HG03025 (cell line): ENCODE measurements around the gene EHMT1.
"Not testable (repeated sequence)": the region's sequence is repeated elsewhere in the genome, so short reads cannot be mapped to it uniquely, and the experiment has no call there.

Experiments used
- ATAC-seq: cut with Tn5 transposase; IDR thresholded peaks from one replicate; pipeline ENCODE4 v1.9.1; 2021; ENCODE audit warnings: mild to moderate bottlenecking, moderate library complexity; ENCODE audit not compliant: unreplicated experiment, low FRiP score

EHMT1 gene

DNA sequence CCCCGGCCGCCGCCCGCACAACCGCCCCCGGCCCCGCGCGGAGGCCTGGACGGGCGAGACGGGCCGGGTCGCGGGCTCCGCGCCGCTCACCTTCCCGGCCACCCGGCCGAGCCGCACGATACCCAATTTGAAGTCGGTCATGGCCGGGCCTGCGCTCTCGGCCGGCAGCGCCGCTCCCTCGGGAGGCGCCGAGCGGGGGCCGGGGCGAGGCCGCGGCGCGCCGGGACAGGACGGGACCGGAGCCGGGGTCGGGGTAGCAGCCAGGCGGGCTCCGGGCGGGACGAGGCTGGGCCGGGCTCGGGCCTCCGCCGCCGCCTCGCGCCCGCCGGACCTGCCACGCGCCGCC lies 28.7 kb upstream of the EHMT1 start:
- ATAC-seq: no peak

DNA sequence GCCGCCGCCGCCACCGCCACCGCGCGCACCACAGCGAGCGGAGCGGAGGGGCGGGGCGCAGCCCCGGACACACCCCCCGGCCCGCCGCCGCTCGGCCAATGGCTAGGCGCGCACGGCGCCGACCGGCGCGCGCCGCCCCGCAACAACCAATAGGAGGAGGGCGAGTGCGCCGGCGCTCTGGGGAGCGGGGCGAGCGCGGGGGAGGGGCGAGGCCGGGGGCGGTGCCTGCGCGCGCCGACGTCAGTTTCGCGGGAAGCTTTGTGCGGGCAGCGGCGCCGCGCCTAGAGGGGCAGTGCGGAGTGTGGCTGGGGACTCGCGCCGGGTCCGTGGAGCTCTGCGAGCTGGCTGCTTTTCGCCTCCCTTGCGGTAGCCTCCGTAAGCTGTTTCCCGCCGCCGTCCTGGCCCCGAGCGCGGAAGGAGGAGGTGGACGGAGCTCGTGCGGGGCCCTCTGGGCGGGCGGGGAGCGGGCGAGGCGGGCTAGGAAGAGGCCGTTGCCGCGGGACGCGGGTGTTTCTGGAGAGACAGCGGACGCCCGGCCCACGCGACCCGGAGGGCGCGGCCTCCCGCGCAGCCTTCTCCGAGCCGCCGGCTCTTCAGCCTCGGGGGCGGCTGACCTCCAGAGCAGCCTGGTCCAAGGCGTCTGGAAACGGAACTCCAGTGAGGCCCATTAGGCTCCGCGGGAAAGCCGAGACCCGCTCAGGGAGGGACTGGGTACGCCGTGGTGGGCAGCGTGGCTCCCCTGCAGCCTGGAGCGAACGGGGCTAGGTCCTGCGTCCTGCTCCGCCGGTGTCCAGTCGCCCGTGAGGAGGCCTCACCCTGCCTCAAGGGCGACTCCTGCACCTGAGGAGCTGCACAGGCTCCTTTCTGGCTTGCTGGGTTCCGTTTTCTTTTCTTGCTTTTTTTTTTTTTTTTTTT lies 28.1 kb upstream of the EHMT1 start, which contains the start of gene ZMYND19:
Gene ZMYND19, minus strand, starts transcription at position 44 of the 915 bp plus-strand sequence. CDS start 249 bp downstream, outside the sequence.
- peak; percentile 76 for ATAC-seq

DNA sequence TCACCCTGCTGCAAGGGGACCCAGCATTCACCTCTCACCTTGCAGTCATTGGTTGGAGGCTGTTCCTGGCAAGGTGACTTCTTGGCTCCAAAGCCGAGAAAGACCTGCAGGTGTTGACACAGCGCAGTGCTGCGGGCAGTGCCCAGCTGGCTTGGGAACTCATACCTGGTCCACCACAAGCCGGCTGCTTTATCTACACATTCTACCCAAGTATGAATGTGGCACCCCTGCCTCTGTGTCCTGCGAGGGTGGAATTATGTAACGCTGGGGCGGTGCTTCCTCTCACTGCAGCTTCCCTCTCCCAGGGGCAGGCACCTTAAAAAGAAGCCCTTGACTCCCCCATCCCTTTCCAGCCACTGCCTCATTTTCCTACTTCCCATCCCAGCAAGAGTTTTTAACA lies 26.0 kb upstream of the EHMT1 start:
- ATAC-seq: no peak

DNA sequence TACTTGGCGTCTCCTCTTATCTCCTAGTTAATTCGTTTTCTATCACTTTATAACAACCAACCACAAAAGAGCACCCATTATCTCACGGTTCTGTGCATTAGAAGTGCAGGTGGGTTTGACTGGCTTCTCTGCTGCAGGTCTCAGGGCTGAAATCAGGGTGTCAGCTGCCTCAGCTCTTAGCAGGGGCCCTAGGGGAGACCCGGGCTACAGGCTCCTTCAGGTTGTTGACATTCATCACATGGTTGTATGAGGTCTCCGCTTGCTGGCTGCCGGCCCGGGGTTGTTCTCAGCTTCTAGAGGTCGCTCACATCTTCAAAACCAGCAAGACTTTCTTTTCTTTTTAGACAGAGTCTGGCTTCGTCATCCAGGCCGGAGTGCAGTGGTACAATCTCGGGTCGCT lies 25.6 kb upstream of the EHMT1 start:
- no peak for ATAC-seq

DNA sequence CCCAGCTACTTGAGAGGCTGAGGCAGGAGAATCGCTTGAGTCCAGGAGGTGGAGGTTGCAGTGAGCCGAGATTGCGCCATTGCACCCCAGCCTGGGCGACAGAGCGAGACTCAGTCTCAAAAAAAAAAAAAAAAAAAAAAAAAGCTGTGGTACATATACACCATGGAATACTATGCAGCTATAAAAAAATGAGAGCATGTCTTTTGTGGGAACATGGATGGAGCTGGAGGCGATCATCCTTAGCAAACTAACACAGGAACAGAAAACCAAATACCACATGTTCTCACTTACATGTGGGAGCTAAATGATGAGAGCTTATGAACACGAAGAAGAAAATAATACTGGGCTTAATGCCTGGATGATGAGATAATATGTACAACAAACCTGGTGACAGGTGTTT lies 22.2 kb upstream of the EHMT1 start:
- ATAC-seq: not testable (repeated sequence)

DNA sequence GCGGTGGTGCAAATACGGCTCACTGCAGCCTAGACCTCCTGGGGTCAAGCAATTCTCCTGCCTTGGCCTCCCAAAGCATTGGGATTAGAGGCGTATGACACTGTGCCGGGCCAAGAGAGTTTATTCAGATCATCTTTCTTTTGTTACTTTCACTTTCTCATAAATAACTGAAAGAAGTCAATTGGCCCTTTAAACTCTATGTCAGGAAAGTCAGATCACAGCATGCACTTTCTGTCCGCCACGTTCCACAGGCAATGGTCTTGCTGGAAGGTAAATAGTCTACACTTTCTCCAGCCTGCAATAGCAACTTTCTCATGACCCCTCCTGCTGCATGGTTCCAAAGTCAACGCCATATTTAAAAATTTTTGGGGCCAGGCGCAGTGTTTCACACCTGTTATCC lies 19.9 kb upstream of the EHMT1 start:
- ATAC-seq: no peak

DNA sequence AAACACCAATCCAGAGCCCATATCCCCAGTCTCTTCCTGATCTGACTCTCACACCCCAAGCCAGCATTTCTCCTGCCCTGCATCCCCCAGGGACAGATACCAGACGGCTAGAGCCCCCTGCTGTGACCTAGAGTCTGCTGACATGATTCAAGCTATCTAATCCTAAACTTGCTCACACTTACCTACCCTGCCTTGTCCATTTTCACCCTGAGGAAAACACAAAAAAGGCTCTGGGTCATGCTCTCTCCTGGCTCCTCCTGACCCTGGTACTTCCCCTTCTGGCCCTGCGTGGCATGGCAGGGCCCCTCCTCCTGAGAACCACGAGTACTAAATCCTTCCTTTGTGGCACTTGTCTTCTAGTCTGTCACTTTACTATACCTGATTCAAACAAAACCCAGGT lies 16.1 kb upstream of the EHMT1 start:
- ATAC-seq: no peak

DNA sequence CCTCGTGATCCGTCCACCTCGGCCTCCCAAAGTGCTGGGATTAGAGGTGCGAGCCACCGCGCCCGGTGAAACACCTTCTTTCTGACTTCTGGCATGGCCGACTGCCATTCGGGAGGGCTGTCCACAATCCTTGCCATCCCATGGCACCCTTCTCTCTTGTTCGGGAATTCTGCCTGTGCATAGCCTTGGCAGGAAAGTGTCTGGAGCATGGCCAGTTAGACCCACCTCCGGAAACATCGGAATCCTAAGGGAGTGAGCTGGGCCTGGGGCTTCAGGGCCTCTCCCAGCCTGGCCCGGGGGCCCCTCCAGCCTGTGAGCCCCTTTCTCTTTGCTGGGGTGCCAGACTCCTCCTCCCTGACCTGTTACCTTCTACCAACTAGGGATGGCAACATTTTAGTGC lies 14.9 kb upstream of the EHMT1 start:
- no peak for ATAC-seq

DNA sequence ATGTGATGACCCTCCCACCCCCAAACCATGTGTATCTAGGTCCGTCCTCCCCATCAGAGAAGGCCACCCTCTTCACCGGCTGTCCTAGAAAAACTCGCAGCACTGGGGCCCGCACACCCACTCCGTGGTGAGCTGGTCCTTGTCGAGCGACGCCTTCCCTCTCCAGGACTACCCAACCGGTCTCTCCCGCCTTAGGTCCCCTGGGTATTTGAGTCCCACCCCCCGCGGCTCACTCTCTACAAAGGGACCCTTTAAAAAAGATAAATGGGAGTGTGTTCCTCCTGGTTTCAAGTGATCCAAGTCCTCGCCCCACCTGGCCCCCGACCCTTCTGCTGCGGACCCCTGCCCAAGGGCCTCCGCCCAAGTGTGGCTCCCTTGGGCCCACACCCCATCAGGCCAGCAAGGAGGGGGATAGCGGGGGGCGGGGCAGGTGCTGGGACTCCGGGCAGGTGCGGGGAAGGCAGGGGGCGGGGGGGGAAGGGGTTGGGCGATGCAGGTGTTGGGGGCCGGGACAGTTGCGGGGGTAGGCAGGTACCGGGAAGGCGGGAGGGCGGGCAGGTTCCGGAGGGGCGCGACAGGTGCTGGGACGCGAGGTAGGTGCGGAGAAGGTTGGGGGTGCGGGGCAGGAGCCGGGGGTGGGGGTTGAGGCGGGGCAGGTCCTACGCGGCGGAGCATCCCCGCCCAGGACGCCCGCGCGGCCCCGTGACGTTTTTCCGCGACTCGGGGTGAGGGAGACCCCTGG lies 14.3 kb upstream of the EHMT1 start:
- no peak for ATAC-seq

DNA sequence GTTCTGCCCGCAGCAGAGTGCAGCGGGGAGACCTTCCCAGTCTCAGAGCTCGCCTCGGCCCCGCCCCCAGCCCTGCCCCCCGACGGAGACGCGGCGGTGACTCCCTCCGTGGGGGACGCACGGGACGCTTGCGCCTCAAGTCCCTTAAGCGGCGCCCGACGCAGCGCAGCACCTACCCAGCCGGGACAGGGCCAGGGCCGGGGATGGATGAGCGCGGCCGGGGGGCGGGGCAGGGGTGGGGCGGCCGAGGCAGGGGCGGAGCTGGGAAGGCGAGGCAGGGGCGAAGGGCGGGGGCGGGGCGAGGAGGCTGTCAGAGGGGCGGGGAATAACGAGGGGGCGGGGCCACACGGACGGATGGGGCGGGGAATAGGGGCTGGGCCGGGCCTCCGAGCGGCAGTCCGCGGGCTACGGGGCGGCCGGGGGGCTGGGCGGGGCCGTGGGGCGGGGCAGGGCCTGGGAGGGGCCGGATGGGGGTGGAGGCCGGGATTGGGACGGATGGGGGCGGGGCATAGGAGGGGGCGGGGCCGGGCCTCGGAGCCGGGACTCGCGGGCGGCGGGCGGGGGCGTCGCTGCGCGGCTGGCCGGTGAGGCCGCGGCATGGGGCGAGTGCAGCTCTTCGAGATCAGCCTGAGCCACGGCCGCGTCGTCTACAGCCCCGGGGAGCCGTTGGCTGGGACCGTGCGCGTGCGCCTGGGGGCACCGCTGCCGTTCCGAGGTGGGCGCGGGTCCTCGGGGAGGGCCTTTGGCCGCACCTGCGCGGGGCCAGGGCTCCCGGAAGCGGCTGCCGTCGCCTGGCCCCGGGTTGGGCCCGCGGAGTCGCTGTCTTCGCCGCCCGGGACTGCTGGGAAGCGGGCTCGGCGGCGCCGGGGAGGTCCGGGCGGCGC lies 13.4 kb upstream of the EHMT1 start, which contains the start of gene ARRDC1:
Gene ARRDC1, plus strand, starts transcription at position 566 of the 884 bp plus-strand sequence. Its CDS starts 32 bp downstream, at position 598.
- ATAC-seq: peak; percentile 63

DNA sequence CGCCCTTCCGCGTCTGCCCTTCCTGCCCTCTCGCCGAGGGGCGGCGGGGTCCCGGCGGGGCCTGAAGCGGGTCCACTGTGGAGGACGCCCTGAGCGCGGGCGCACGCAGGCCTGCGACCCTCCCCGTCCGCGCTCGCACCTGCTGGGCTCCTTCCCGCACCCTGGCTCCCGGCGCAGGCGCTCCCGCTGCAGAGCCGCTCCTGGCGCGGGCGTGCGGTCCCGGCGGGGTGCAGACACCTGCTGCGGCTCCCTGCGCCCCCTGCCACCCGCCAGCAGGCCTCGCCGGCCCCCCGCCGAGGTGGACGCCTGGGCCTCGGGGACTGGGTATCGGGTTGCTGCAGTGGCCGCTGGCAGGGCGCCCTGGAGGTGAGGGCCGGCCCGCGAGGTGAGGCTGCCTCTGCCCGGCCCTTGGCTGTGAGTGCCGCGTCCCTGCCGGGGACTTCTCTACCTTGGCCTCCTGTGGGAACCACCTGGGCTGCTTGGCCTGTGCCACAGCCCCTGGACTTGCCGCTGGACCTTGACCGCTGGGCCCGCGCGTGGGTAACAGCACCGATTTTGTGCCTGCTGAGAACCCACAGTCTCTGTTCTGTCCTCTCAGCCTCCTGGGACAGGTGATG lies 12.7 kb upstream of the EHMT1 start:
- ATAC-seq: peak; percentile 24

DNA sequence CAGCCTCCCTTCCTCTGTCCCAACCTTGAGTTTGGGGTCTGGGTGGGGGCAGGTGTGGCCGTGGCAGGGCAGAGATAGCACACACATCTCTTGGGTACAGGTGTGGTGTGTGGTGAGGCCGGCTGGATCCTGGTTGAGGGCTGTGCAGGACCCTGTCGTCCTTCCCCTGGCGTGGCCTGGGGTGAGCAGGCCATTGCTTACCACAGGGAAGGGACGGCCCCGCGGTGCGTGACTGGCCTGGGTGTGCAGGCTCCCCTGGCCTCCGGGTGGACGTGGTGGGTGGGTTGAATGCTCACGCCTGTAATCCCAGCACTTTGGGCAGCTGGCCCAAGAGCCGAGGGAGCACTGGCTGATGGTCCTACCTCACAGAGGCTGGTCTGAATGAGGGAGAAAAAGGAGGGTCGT lies 12.1 kb upstream of the EHMT1 start:
- ATAC-seq: no peak

DNA sequence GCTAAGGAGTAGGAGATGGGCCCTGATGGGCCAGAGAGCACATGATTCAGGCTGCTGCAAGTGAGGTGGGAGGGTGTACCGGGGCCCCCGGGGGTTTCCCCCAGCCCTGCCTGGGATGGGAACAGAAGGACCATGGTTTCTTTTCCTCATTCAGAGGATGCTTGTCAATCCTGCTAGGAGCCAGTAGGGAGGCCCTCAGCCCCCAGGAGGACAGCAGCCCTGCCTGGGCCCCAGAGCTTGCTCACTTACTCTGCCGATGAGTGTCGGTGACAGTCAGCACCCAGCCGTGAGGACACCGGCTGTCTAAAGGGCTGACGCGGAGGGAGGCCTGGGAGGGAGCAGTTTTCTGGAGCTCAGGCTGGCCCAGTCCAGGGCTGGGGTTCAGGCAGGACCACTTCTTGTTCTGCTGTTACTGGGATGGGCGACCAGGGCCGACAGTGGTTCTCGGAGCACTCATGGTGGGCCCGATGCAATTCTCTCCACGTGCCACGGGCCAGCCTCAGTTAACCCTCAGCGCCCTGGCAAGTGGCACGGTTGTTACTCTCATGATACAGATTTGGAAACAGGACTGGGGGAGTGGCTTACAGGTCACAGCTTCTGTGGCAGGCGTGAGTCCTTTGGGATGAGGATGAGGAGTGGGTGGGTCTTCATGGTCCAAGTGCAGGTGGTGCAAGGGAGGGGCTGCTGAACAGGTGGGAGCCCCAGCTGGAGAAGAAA lies 11.5 kb upstream of the EHMT1 start:
- no peak for ATAC-seq

DNA sequence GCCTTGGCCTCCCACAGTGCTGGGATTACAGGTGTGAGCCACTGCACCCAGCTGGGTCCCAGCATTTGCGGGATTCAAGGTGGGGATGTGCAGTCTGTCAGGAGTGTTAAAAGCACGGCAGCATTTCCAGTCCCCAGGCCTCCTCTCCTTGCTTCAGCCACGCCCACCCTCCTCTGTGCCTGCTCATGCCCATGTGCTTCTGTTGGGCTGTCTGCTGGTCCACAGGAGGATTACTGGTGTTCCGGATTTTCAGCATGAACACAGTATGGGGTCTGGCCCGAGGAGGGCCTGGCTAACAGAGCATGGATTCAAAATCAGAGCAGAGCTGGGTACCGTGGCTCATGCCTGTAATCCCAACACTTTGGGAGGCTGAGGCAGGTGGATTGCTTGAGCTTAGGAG lies 7.9 kb upstream of the EHMT1 start:
- ATAC-seq: no peak

DNA sequence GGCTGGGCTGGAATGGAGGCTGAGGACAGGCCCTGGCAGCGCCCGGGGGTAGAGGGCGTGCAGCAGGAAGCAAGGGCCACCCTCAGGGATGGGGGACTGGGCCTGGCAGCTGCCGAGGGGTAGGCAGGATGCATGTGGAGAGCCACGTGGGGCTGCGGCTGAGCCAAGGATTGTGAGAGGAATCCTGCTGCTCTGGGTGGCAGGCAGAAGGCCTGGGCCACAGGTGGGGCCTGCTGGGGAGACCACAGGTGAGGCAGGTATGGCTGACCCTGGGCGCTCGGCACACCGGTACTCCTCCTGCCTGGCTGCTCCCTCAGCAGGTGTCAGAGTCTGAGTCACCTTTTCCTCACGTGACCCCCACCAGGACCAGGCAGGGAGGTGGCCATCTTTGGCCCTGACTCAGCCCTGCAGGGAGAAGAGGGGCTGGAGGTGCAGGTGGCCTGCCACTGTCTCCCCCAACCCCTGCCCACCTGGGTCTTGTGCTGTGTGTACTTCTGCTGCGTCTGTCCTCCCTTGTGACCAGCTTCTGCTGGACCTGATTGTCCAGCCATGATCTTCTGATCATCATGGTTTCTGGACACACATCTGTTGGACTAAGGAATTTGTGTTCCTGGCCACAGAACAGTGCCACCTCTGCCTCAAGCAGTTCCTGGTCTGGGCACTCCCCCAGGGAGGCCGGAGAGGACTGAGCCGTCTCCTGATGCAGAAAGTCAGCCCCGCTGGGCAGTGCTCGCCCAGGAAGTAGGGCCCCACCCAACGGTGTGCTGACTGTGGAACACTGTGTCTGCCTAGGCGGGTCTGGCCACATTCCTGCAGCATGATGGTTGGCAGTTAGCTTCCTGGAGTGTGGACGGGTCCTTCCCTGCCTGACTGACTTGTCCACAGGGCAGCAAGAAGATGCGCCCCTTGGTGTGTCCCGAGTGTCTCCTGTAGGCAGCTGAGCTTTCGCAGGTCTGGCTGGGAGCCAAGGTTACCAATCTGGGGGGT lies 6.9 kb upstream of the EHMT1 start:
- ATAC-seq: no peak

DNA sequence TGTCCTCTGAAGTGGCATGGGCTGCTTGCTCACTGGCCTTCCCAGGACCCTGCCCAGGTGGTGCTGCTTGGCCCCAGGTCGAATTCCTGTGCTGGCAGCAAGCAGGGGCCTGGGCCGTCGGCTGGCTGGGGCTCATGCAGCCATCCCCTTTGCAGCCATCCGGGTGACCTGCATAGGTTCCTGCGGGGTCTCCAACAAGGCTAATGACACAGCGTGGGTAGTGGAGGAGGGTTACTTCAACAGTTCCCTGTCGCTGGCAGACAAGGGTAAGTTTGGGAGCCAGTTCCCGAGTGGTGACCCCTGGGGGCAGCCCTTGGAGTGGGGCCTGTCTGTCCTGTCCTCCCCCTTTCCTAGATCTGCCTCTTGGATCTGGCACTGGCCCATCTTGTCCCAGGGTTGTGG lies 6.1 kb upstream of the EHMT1 start:
- no peak for ATAC-seq

DNA sequence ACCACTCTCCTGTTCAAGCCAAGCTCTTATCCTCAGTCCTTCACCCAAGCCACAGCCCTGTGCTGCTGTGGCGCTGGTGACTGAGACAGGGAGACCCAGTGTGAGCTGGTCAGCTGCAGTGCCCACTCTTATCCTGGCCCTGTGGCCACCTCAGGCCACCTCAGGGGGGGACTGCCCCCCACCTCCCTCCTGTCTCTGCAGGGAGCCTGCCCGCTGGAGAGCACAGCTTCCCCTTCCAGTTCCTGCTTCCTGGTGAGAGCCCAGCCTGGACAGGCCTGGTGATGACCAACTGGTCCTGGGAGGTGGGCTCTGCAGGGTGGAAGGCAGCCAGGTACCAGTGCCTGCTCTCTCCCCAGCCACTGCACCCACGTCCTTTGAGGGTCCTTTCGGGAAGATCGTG lies 5.5 kb upstream of the EHMT1 start:
- no peak for ATAC-seq

DNA sequence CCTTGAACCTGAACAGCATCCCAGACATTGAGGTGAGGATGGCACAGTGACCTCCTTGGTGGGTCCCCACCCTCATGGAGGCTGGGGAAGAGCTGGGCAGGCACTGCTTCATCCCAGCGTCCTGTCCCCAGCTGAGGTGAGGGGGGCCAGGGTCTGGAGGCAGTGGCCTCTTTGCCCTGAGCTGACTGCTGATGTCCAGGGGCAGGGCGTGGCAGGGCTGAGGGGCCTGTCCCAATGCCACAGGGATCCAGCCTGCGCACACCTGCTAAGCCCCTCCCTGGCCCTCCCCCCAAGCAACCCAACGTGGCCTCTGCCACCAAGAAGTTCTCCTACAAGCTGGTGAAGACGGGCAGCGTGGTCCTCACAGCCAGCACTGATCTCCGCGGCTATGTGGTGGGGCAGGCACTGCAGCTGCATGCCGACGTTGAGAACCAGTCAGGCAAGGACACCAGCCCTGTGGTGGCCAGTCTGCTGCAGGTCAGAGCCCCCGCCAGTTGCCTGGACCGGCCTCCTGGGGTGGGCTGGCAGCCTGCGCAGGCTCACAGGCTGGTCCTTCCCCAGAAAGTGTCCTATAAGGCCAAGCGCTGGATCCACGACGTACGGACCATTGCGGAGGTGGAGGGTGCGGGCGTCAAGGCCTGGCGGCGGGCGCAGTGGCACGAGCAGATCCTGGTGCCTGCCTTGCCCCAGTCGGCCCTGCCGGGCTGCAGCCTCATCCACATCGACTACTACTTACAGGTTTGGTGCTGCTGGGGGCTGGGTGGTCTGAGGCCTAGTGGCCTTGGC lies 4.9 kb upstream of the EHMT1 start:
- no peak for ATAC-seq
